KBM-7 (cell line): ENCODE measurements around the gene QPRT.
"Not testable (repeated sequence)": the region's sequence is repeated elsewhere in the genome, so short reads cannot be mapped to it uniquely, and the experiment has no call there.

Experiments
- DNase-seq: peaks from one replicate; pipeline ENCODE4 v3.0.0-alpha.2; 2015
- in situ Hi-C: fragments of 300-500 bp; cut with MboI; formaldehyde crosslinking; loops from 2 replicates; pipeline ENCODE4 v1.14.3; 2020; ENCODE audit warnings: low sequenced_read_pairs, low pct_unique_long_range_greater_than_20kb, mixed read lengths

Gene QPRT

DNA sequence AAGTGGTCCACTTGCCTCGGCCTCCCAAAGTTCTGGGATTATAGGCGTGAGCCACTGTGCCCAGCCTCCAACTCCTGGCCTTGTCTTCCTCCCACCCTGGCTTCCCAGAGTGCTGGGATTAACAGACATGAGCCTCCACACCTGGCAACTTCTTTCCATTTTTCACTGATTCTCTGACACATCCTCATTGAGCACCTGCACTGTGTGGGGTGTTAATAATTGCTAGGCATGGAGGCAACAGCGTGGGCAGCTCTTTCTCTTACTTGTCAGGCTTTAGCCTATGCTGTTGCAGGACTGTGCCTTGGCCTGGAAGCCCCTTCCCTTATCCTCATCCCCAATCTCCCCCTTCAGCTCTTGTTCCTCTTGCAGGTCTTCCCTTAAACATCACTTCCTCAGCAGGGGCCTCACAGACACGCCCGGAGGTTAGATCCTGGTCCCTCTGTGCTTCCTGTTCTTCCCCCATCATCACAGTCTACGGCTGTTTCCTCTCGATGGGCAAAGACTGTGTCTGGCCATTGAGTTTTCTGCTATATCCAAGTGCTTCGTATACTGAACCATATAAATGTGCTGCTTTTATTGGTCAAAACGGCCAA is 7.9 kb downstream of the QPRT start:
- in situ Hi-C loops: loop anchor here (25.0 kb wide), 1 partner anchor 325 kb away; the partner anchor contains the start of genes C16orf92 and DOC2A
- peak; percentile 76 for DNase-seq

DNA sequence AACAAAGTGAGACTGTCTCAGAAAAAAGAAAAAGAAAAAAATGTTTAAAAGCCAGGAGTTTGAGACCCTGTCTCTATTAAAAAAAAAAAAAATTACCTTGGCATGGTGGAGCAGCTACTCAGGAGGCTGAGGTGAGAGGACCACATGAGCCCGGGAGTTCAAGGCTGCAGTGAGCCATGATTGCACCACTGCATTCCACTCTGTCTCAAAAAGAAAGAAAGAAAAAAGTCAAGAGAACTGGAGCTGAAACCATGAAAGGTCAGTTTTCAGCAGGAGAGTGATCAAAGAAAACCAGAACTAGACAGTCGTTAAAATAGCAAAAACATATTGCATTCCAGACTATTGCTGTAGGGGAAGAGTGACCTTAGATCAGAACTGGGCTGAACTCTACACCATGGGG is 8.8 kb downstream of the QPRT start:
- in situ Hi-C loops: loop anchor here (25.0 kb wide), 1 partner anchor 325 kb away; the partner anchor contains the start of genes C16orf92 and DOC2A
- no peak for DNase-seq

DNA sequence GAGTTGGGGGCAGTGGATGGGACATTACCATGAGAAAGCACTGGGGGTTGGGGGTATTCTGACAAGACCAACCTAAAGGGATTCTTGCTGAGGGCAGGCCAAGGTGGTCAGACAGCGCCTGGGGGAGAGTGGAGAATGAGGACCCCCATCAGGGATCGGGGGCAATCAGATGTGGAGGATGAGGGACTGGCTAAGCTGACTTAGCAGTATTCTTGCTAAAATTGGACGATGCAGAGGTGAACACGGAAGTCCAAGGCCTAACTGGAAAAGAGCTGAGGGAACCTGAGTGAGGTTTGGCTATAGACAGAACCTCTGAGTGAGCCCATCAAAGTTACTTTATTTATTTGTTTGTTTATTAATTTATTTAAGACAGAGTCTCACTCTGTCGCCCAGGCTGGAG is 9.2 kb downstream of the QPRT start:
- in situ Hi-C loops: loop anchor here (25.0 kb wide), 1 partner anchor 324 kb away; the partner anchor contains the start of genes C16orf92 and DOC2A
- no peak for DNase-seq

DNA sequence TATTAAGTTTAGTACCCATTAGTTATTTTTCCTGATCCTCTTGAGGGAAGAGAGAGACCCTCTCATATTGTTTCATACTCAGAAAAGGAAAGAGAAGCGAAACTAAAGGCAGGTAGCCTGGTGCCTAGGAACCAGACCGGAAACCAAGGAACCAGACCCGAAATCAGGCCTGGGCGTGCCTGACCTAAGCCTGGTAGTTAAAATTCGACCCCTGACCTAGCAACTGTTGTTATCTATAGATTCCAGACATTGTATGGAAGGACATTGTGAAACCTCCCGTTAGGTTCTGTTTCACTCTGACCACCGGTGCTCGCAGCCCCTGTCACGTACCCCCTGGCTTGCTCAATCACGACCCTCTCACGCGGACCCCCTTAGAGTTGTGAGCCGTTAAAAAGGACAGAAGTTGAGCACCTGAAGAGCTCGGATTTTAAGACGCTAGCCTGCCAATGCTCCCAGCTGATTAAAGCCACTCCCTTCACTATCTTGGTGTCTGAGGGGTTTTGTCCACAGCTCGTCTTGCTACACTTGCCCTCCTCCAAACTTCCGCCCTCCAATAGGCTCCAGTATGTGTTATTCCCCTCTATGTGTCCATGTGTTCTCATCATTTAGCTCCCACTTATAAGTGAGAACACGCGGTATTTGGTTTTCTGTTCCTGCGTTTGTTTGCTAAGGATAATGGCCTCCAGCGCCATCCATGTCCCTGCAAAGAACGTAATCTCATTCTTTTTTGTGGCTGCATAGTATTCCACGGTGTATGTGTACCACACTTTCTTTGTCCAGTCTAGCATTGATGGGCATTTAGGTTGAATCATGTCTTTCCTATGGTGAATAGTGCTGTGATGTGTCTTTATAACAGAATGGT is 10.7 kb downstream of the QPRT start:
- DNase-seq: not testable (repeated sequence)
- in situ Hi-C loops: loop anchor here (25.0 kb wide), 1 partner anchor 323 kb away; the partner anchor contains the start of genes C16orf92 and DOC2A

DNA sequence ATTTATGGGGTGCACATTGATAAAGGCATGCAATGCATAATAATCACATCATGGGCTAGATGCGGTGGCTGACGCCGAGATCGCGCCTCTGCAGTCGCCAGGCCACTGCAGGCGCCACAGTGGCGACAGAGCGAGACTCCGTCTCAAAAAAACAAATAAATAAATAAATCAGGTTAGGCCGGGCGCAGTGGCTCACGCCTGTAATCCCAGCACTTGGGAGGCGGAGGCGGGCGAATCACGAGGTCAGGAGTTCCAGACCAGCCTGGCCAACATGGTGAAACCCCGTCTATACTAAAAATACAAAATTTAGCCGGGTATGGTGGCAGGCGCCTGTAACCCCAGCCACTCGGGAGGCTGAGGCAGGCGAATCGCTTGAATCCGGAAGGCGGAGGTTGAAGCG is 13.6 kb downstream of the QPRT start:
- in situ Hi-C loops: loop anchor here (25.0 kb wide), 1 partner anchor 320 kb away; the partner anchor contains the start of genes C16orf92 and DOC2A
- DNase-seq: not testable (repeated sequence)

DNA sequence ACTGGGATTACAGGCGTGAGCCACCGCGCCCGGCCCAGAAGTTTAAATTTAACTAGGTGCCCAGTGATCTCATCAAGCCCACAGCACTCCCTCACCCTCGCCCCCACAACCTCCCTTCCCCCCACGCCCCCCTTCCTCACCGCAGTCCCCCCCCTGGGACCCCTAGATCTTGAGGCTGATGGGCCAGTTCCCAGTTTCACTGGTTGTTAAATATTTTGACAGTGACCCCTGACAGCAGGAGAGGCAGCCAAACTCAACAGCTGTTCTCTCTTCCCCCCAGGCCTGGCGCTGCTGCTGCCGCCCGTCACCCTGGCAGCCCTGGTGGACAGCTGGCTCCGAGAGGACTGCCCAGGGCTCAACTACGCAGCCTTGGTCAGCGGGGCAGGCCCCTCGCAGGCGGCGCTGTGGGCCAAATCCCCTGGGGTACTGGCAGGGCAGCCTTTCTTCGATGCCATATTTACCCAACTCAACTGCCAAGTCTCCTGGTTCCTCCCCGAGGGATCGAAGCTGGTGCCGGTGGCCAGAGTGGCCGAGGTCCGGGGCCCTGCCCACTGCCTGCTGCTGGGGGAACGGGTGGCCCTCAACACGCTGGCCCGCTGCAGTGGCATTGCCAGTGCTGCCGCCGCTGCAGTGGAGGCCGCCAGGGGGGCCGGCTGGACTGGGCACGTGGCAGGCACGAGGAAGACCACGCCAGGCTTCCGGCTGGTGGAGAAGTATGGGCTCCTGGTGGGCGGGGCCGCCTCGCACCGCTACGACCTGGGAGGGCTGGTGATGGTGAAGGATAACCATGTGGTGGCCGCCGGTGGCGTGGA is 15.6 kb downstream of the QPRT start:
- no peak for DNase-seq

DNA sequence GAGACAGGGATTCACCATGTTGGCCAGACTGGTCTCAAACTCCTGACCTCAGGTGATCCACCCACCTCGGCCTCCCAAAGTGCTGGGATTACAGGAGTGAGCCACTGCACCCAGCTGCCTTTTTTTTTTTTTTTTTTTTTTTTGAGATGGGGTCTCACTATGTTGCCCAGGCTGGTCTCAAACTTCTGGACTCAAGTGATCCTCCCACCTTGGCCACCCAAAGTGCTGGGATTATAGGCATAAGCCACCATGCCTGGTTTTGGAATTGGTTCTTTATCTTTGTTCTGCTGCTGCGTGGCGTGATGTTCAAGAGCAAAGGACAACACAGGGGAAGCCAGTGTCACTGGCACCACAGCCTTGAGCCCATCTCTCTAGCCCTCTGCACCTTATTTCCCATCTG is 16.7 kb downstream of the QPRT start:
- DNase-seq: not testable (repeated sequence)
- in situ Hi-C loops: loop anchor here (25.0 kb wide), 1 partner anchor 317 kb away; the partner anchor contains the start of genes C16orf92 and DOC2A

More for the DNA sequence above, 15.6 kb downstream of the QPRT start:
- in situ Hi-C loops: loop anchor here (25.0 kb wide), 1 partner anchor 318 kb away; the partner anchor contains the start of genes C16orf92 and DOC2A

DNA sequence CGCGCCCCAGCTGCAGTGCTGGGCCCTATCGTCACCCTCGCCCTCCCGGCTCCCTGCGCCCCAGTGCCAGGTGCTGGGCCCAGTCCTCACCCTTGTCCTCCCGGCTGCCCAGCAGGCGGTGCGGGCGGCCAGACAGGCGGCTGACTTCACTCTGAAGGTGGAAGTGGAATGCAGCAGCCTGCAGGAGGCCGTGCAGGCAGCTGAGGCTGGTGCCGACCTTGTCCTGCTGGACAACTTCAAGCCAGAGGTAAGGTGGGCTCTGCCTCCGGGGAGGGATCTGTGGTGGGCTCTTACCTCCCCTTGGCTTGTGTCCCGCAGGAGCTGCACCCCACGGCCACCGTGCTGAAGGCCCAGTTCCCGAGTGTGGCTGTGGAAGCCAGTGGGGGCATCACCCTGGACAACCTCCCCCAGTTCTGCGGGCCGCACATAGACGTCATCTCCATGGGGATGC is 17.9 kb downstream of the QPRT start:
- DNase-seq: no peak
- in situ Hi-C loops: loop anchor here (25.0 kb wide), 1 partner anchor 315 kb away; the partner anchor contains the start of genes C16orf92 and DOC2A

DNA sequence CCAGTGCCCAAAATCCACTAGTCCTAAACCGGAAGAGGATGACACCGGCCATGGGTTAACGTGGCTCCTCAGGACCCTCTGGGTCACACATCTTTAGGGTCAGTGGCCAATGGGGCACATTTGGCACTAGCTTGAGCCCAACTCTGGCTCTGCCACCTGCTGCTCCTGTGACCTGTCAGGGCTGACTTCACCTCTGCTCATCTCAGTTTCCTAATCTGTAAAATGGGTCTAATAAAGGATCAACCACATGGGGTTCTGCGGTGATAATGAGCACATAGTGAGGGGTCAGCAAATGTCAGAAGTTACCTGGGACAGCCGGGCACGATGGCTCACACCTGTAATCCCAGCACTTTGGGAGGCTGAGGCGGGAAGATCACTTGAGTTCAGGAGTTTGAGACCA is 18.4 kb downstream of the QPRT start:
- no peak for DNase-seq
- in situ Hi-C loops: loop anchor here (25.0 kb wide), 1 partner anchor 315 kb away; the partner anchor contains the start of genes C16orf92 and DOC2A

DNA sequence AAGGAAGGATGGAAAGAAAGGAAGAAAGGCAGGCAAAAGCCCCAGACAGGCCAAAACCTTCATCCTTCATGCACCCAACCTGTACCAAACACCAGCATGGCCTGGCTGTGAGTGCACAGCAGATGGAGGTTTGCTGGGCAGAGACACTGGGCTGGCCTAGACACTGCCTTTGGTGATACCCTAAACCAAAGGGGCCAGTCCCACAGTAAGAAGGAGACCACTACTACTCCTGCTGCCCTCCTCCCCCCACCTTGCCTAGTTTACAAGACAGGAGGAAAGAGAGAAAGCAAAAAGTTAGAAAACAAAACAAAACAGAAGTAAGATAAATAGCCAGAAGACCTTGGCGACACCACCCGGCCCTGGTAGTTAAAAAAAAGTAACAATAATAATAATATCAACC is 19.1 kb downstream of the QPRT start:
- in situ Hi-C loops: loop anchor here (25.0 kb wide), 1 partner anchor 314 kb away; the partner anchor contains the start of genes C16orf92 and DOC2A

DNA sequence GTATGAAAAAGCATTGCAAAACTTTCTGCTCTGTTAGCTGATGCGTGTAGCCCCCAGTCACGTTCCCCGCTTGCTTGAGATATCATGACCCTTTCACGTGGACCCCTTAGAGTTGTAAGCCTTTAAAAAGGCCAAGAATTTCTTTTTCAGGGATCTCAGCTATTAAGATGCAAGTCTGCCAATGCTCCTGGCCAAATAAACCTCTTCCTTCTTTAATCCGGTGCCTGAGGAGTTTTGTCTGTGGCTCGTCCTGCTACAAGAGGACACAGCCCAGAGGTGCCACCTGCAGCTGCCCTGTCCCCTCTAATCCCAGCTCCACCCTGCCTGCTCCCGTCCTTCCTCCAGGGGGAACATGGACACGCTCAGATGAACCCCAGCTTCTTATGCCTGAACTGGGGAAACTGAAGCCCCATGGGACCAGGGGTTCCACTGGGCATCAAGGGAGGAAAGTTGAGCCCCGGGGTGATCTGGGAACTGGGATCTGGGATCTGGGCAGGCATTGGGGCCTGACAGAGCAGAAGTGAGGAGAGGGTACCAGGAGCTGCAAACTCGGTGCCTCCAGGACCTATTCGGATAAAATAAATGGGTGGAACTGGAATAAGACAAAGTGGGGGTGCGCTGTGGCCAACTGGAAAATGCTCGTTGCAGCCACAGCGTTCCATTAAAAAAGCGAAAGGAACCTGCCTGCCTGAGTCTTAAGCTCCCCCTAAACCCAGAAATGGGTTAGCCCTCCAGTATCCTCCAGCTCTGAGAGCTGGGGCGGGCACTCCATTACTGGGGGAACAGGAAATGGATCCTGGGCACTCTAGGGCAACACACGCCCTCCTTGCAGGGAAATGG is 19.7 kb downstream of the QPRT start:
- in situ Hi-C loops: loop anchor here (25.0 kb wide), 1 partner anchor 314 kb away; the partner anchor contains the start of genes C16orf92 and DOC2A
- no peak for DNase-seq

More for the DNA sequence above, 19.1 kb downstream of the QPRT start:
- DNase-seq: no peak

DNA sequence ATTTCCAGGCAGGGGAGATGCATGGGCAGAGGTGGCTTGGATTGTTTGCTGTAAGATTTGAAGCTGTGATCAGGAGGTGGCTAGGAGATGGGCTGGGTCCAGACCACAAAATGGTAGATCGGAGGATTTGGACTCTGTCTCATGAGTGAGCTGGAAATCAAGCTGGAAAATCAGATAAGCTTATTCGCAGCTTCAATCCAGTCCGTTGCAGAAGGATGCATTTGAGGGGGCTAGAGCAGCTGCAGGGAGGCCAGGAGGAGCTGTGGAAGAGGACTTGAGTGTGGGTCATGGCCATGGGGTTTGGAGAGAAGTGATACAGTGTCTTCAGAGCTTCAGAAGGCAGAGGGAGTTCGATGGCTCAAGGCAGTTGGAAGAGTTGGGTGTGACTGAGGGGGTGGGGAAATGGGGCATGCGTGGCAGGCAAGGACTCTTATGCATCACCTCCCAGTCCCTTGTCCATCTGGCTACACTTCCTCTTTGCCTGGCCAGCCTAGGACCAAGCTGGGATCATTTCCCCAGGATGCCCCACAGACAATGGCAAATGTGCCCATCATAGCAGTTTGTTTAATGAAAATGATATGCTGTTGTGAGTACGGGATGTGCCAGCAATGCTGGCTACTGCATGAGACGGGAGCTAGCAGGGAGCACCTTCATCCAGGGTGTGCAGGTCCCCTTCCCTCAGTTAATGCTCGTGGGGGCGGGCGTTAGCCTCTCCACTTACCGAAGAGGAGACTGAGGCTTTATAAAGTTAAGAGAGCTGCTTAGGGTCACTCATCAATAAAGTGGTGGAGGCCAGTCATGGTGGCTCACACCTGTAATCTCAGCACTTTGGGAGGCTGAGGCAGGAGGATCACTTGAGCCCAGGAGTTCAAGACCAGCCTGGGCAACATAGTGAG is 20.6 kb downstream of the QPRT start:
- DNase-seq: no peak
- in situ Hi-C loops: loop anchor here (25.0 kb wide), 1 partner anchor 313 kb away; the partner anchor contains the start of genes C16orf92 and DOC2A

DNA sequence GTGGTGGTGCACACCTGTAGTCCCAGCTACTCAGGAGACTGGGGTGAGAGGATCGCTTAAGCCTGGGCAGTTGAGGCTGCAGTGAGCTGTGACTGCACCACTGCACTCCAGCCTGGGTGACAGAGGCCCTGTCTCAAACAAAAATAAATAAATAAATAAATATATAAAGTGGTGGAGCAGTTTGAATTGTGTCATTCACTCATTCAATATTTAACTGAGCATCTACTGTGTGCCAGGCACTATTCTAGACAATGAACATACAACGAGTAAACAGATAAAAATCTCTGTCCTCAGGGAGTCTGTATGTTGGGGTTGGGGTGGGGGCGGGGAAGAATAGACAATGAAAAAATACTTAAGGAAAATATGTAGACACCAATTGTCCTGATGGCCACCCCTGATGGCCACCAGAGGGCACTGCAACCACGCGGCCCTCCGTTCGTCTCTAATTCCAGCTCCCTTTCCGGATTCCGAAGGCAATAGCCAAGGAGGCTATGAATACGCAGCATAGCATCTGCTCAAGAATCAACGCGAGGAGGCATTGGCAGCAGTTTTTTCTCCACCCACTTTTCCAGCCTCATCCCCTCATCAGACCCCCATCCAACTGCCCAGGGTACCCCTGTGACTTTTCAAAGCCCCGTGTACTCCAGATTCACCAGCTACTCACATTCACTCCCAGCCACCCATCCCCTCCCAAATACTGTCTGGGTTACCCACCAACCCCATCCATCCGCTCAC is 21.4 kb downstream of the QPRT start:
- in situ Hi-C loops: no loop called here
- DNase-seq: peak; percentile 91

DNA sequence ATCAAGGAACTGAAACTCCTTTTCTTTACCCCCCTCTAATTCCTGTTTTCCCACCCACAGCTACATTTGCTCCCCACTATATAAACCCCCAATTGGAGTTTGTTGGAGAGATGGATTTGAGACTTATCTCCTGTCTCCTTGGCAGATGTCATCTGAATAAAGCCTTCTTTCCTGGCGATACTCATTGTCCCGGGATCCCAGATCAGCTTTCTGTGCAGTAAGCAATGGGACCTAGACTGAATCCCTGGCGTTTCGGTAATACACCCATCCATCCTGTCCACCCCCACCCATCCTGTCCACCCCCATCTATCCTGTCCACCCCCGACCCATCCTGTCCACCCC is 22.2 kb downstream of the QPRT start:
- no peak for DNase-seq
- in situ Hi-C loops: no loop called here

DNA sequence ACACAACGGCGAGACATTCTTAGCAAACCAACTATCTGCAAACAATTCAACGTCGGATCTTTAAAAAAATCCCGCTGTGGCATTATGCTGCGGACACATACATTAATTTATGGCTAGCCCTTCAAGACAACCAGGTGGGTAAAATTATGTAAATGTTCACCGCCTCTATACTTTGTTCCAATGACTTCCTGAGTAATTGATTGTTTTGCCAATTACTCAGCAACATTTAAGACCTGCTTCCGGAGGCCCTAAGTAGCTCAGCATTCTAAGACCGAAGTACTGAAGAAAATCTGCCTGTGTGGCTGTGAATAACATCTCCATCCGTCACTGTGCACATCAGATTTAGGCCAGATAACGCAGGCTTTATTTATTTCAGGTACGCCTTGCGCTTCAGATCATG is 23.3 kb downstream of the QPRT start:
- DNase-seq: no peak
- in situ Hi-C loops: no loop called here

DNA sequence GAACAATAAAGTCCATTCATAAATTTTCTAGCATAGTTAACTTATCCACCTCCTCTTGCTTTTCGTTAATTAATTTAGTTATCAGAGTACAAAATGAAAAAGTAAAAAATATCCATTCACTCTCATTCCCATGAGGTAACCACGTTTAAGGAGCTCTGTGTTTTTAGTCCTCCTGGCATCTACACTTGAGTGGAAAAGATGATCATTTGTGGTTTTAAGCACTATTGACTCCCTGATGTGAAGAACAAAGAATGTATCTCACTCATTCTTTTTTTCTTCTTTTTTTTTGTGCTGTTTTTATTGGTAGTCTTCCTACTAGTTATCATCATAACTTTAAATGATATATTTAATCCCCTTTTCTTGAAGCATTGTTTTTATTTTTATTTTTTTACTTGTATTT is 26.1 kb downstream of the QPRT start:
- DNase-seq: no peak
- in situ Hi-C loops: no loop called here
